ENCODE data around the gene CBY3.

DNA sequence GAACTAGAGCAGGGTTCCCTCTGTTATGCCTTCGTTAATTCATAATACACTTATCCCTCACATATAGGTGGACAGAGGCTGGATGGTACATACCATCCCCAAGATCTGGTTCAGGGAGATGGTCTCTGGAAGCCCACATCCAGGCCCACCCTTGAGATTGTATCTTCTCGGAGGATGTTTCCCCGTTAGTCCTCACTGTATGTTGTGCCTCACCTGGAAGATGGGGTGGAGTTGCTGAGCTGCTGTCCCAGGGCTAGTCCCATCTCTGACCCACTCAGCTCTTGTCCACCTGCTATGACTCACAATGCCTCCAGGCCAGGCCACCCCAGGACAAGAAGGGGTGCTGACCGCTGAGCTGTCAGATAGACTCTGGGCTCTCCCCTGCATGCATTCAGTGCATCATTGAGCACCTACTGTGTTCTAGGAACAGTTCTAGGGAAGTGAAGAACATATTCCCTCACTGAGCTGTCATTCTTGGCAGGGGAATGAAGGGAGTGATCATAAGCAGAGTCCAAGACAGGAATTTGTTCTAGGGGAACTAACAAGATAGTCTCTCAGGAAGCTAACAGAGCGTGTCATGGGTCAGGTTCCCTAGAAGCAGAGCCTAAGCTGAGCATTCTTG is at the start of gene CBY3:
- TF ChIP-seq SUZ12 (IDR thresholded peaks at IDR 0.05; ENCODE audit: extremely low read depth, insufficient read depth, insufficient read length) (no peak), YY1 (IDR thresholded peaks at IDR 0.05; ENCODE audit: insufficient read depth, insufficient read length) (no peak)

All from NT2/D1 (cell line).